Activated CD4-positive, alpha-beta T cell treated with anti-CD3 and anti-CD28 coated beads, Interleukin-2, Interleukin-6, amounts not matched to agents 100 ng/mL and 50 ng/mL, durations not matched to agents 16 hours and 8 hours (primary cell): ENCODE measurements around the gene CD6.
A peak's percentile ranks its signal among the peaks of the same experiment; 100 is the strongest.

Experiments
- DNase-seq: peaks from one replicate; pipeline ENCODE4 v3.0.0-alpha.2; 2020

CD6 gene

GRCh38 chr11:60935676-60936442, 35.6 kb upstream of the CD6 start:
- no peak for DNase-seq

DNA sequence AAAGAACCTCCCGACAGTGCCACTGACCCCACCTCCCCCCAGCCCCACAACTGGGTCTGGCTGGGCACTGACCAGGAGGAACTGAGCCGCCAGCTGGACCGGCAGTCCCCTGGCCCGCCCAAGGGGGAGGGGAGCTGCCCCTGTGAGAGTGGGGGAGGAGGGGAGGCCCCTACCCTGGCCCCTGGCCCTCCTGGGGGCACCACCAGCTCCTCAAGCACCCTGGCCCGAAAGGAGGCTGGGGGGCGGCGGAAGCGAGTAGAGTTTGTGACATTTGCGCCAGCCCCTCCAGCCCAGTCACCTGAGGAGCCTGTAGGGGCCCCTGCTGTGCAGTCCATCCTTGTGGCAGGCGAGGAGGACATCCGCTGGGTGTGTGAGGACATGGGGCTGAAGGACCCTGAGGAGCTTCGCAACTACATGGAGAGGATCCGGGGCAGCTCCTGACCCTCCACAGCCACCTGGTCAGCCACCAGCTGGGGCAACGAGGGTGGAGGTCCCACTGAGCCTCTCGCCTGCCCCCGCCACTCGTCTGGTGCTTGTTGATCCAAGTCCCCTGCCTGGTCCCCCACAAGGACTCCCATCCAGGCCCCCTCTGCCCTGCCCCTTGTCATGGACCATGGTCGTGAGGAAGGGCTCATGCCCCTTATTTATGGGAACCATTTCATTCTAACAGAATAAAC, 34.9 kb upstream of the CD6 start:
- no peak for DNase-seq

GRCh38 chr11:60937144-60937527, 34.3 kb upstream of the CD6 start:
- DNase-seq = no peak

- DNase-seq = no peak
Observed at GRCh38 chr11:60937811-60938210, 33.7 kb upstream of the CD6 start.

DNA sequence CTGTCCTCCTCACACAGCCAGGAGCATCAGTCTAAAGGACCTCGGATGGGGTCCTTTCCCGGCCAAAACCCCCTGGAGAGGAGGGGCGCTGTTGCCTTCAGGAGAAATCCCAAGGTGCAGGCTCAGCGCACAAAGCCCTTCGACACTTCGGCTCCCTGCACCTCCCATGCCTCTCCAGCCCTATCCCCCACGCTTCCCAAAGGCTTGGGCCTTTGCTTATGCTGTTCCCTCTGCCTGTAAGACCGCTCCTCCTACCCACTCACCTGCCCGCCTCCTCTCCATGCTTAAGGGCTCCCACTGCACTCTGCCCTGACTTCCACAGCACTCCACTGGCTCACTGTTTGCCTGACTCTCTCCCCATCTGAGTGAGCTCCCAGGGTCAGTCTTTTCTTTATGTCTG, 33.0 kb upstream of the CD6 start:
- no peak for DNase-seq

- no peak for DNase-seq
Observed at GRCh38 chr11:60939301-60939700, 32.2 kb upstream of the CD6 start.

DNA sequence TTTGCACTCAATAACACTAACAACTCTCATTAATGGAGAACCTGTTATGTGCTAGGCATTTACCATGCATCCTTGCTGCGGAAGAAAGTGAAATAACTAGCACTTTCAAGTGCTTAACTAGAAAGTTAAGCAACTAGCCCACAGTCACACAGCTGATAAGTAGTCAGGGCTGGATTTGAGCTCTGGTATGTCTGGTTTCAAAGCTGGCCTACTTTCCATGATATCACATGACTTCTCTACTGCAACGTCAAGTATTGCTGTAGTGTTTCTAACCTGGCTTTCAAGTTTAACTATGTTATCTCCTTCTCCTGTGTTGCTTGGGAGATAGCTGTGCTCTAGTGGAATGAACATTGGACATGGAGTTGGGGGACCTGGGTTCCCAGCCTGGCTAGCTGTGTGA, 31.6 kb upstream of the CD6 start:
- no peak for DNase-seq

GRCh38 chr11:60941371-60942119, 29.9 kb upstream of the CD6 start:
- DNase-seq = no peak

DNA sequence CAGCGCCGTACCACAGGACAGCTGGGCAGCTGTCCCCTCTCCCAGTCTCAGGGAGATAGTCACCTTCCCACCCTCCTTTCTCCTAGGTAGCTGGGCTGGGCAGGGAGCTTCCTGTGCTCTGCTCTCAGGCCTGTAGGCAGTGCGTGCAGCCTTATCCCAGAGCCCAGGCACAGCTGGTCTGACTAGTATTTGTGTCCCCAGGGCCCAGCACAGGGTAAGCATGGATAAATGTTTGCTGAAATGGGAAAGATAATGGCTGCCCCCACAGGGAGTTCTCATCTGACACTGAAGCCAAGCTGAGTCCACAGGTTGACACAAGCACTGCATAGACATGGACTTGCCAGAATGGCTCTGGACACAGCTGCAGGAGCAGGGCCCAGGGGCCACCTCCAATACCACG, 29.3 kb upstream of the CD6 start:
- DNase-seq = no peak

- DNase-seq = no peak
Observed at GRCh38 chr11:60942970-60943565, 28.4 kb upstream of the CD6 start.

DNA sequence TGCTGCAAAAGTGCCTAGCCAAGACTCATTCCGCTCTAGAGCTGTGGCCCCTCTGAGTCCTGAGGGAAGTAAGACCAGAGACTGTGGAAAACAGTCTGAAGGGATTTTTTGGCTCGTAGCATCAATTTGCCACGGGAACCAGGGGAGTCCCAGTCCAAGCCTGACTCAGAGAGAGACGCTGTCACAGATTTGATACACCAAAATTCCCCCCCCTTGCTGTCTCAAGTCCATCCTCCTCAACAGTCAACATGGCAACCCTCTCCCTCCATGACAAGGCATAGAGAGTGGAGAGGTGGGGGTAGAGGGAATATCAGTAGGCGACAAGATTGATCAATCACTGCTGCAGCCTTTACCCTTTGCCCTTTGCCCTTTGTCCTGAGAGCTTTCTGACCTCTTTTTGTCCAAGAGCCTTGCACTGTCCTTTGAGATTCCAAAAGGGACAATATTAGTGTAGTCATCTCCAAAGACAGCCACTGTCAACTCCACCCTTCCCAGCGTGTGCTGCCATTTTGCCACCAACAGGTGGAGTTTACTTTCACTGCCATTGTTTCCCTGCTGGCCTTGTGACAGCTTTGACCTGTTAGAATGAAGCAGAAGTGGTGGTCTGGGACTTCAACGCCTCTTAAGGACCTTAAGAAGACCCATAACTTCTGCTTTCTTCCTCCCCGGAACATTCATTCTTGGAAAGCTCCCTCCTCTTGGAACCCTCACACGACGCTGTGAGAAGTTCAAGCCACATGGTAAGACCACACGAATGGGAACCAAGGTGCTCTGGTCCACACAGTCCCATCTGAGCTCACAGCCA, 26.8 kb upstream of the CD6 start:
- DNase-seq = no peak

GRCh38 chr11:60945295-60945667, 26.2 kb upstream of the CD6 start:
- no peak for DNase-seq

DNA sequence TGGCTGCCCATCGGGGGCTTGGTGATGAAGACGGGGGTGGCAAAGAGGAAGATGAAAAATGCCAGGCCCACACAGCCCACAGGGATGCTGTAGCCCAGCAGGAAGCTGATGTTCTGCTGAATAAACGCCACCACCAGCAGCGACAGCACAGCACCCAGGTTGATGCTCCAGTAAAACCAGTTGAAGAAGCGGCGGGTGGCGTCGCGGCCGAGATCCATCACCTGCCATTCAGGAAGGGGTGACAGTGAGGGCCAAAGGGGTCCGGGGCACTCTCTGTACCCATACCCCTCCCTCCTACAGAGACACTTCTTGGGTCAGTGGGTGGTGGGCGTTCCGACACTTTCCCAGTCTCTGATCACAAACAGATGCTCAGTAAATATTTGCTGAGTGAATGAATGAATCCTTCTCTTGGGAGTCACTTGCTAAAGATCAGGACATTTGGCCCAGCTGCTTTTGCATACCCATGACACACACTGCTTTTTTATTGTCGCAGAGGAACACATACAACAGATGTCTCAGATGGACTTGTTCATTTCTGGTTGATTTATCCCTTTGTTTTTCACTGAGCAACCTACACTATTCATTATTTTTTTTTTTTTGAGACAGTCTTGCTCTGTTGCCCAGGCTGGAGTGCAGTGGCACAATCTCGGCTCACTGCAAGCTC, 24.7 kb upstream of the CD6 start:
- DNase-seq = no peak

- DNase-seq = no peak
Observed at GRCh38 chr11:60947700-60948099, 23.8 kb upstream of the CD6 start.

GRCh38 chr11:60948250-60948649, 23.2 kb upstream of the CD6 start:
- DNase-seq = no peak

DNA sequence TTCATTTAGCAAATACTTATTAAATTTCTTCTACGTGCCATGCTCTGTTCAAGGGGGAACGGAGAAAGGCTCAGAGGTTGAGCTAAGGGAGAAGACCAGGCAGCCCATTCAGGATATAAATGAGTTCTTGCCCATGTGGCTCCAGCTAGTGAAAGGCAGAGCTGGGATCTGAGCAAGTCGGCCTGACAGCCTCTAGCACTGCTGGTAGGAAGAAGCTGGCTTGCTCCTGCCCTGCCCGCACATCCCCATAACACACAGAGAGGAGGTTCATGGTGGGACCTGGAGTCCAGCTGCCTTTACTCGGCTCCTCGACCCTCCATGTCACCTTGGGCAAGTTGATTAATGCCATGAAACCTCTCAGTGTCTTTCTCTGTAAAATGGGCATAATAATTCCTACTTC, 21.5 kb upstream of the CD6 start:
- DNase-seq = no peak

DNA sequence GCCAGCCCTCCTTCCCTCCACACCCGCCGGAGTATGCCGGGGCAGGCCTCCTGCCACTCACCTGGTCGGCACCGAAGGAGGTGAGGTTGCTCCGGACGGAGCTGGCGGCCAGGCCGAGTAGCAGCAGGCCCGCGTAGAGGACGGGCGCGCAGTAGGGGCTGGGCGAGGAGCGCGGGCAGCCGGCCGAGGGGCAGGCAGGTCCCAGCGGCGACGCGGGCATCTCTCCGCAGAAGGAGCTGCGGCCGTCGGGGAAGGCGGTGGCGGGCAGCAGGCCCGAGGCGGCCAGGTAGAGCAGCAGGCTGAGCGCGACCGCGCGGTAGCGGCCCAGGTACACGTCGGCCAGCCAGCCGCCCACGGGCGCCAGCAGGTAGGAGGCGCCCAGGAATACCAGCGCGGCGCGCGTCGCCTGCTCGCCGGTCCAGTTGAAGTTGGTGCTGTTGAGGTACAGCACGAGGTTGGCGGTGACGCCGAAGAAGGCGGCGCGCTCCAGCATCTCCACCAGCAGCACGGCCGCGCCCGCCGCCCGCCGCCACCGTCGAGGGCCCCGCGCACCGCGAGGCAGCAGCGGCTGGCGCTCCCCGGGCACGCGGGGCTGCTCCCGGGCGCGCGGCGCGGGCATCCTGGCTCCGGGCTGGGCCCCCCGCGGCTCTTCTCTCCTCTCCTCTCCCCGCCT, 20.4 kb upstream of the CD6 start:
- peak; percentile 16 for DNase-seq

DNA sequence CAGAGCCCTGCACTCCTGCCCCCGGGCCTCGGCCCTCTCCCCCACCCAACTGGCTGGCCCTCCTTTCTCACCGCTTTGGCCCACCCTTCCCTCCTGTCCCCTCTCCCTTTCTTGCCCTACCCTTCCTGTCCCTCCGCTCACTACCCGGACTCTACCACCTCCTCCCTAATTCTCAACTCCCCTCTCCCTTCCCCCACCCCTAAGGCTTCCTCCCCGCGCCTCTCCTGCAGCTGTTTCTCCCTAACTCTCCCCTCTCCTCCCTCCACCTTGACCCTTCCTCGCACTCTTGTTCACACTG, 19.9 kb upstream of the CD6 start:
- DNase-seq = no peak

GRCh38 chr11:60951904-60952741, 19.4 kb upstream of the CD6 start, which contains the start of gene SLC15A3:
Gene SLC15A3 (minus strand): TSS chr11:60952176. CDS start chr11:60951551, 625 bp downstream.
- peak; percentile 23 for DNase-seq

DNA sequence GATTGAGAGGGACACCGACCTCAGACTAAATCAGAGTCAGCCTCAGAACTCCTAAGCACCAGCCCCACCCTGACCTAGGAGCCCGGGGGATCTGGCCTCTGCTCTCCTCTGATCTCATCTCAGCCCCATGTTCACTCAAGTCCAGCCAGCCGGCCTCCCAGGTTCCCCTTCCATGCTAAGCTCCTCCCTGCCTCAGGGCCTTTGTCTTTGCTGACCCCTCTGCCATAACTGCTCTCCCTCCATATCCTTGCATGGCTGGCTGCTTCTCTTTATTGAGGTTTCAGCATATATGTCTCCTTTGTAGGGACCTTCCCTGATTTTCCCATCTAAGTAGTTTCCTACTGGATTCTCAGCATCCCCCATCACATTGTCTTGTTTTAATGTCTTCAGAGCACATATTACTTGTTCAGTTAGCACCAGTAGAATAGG, 18.7 kb upstream of the CD6 start:
- DNase-seq = no peak

GRCh38 chr11:60953781-60954180, 17.7 kb upstream of the CD6 start:
- DNase-seq = no peak
